ENCODE measurements around the gene PLCG1.

Gene PLCG1

GRCh38 chr20:41133709-41134361 is 3.5 kb upstream of the PLCG1 start:
- peak; percentile 32 to 42 for DNase-seq (ENCODE audit: low spot score in 2 of 2)
- no peak overlapping the region for H3K4me3 Mint-ChIP-seq
- peaks cover 3% of the 10 kb centered on the region for H3K36me3 Mint-ChIP-seq
- peaks cover 24% of the 10 kb centered on the region for H3K4me1 Mint-ChIP-seq
- no peaks in the 10 kb centered on the region for H3K9me3 Mint-ChIP-seq
- peak overlapping the region; percentile 76 for H3K27ac Mint-ChIP-seq
- peak; percentile 47 for ATAC-seq (ENCODE audit: low read depth)
- H3K27me3 Mint-ChIP-seq, result no peaks in the 10 kb centered on the region

- no peaks in the 10 kb centered on the region for H3K27me3 Mint-ChIP-seq
- no peaks in the 10 kb centered on the region for H3K9me3 Mint-ChIP-seq
- H3K27ac Mint-ChIP-seq, result peak overlapping the region; percentile 76
- no peak overlapping the region for H3K4me3 Mint-ChIP-seq
- H3K4me1 Mint-ChIP-seq, result peaks cover 30% of the 10 kb centered on the region
- peaks cover 3% of the 10 kb centered on the region for H3K36me3 Mint-ChIP-seq
- ATAC-seq (ENCODE audit: low read depth), result no peak
- no peak for DNase-seq (ENCODE audit: low spot score in 2 of 2)
These were observed 2.8 kb upstream of the PLCG1 start for GRCh38 chr20:41134362-41135186.

- ATAC-seq (ENCODE audit: low read depth) (peak; percentile 29), DNase-seq (ENCODE audit: low spot score in 2 of 2) (peak; percentile 51 to 60)
- H3K36me3 Mint-ChIP-seq, result peaks cover 3% of the 10 kb centered on the region
- no peaks in the 10 kb centered on the region for H3K27me3 Mint-ChIP-seq
- H3K27ac Mint-ChIP-seq, result peak overlapping the region; percentile 79
- peaks cover 35% of the 10 kb centered on the region for H3K4me1 Mint-ChIP-seq
- H3K9me3 Mint-ChIP-seq, result no peaks in the 10 kb centered on the region
- peak overlapping the region; percentile 94 for H3K4me3 Mint-ChIP-seq
These were observed 2.0 kb upstream of the PLCG1 start for GRCh38 chr20:41135187-41135887.

DNA sequence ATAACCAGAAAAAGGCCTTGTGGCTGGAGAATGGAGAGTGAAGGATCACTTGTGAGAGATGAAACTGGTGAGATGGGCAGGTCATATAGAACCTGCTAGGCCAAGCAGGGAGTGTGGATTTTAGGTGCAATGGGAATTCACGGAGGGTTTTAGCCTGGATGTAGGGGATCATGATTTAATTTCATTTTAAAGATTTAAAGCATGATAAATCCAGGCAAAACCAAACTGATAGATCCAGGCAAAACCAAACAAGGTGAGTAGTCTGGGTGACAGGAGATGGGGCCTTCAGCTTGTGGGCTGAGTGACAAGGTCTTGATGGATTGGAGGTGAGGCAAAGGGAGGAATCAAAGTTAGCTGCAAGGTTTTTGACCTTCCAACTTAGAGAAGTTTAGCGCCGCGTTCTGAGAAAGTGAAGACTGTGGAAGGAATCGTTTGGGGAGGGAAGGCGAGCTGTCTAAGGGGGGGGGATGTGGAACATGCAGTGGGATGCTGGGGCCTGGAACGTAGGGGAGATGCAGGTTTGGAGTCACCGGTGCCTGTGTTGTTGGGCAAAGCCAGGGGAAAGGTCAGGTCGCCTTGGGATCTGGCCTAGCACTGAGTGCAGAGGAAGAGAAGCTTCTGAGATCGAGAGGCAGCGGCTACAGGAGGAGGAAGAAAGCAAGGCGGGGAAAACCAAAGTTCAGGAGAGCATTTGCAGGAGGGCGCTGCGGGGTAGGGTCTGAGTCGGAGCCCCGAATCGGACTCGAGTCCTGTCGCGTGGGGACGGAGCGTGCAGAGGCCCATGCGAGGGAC is 1.3 kb upstream of the PLCG1 start:
- H3K27me3 Mint-ChIP-seq, result no peaks in the 10 kb centered on the region
- peak overlapping the region; percentile 79 for H3K27ac Mint-ChIP-seq
- ATAC-seq (ENCODE audit: low read depth) (no peak), DNase-seq (ENCODE audit: low spot score in 2 of 2) (no peak)
- H3K4me3 Mint-ChIP-seq, result peak overlapping the region; percentile 94
- H3K36me3 Mint-ChIP-seq, result peaks cover 3% of the 10 kb centered on the region
- H3K4me1 Mint-ChIP-seq, result peaks cover 42% of the 10 kb centered on the region
- H3K9me3 Mint-ChIP-seq, result no peaks in the 10 kb centered on the region

GRCh38 chr20:41137614-41138474 is 501 bp downstream of the PLCG1 start:
- Mint-ChIP-seq H3K27me3 (no peaks in the 10 kb centered on the region), H3K9me3 (no peaks in the 10 kb centered on the region), H3K4me1 (peaks cover 49% of the 10 kb centered on the region), H3K4me3 (peak overlapping the region; percentile 80), H3K27ac (peak overlapping the region; percentile 64), H3K36me3 (peaks cover 3% of the 10 kb centered on the region)
- peak; percentile 5 for ATAC-seq (ENCODE audit: low read depth)
- peak; percentile 25 to 48 for DNase-seq (ENCODE audit: low spot score in 2 of 2)

GRCh38 chr20:41138475-41139226 is 1.3 kb downstream of the PLCG1 start:
- H3K27me3 Mint-ChIP-seq, result no peaks in the 10 kb centered on the region

DNA sequence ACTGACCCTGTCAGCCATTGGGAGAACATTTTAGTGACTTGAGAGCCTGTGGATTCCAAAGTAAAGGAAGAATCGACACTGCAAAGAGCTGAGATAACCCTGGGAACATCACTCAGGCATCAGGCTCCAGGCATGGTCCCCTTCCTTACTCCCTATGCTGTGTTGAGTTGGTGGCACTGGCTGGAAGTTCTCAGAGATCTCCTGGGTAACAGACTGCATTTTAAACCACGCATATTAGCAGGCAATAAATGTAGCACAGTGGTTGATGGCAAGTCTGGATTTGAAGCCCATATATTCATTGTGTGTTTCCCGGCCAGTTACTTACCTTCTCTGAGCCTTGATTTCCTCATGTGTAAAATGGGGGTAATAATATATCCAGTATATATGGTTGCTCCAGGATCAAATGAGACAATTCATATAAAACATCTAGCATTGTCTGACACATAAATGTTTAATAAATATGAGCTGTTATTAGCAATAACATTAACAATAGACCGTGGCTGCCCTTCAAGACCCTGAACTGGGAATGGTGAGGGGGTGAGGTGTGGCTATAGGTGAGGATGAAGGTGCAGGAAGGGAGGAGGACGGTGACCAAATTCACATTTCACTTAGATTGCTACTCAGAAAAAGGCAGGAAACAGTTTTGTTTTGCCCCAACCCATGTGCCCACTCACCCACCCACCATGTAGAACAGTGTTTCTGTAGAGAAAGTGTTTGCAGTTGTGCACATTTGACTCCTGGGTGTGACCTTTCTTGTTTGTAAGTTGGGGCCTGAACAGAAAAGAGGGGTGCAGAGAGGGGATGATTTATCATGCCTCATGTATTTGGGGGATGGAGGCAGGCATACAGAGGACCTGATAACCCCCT is 2.1 kb downstream of the PLCG1 start:
- Mint-ChIP-seq H3K9me3 (no peaks in the 10 kb centered on the region), H3K4me1 (peaks cover 52% of the 10 kb centered on the region), H3K27me3 (no peaks in the 10 kb centered on the region), H3K4me3 (peak overlapping the region; percentile 80), H3K36me3 (peaks cover 3% of the 10 kb centered on the region), H3K27ac (peak overlapping the region; percentile 64)
- DNase-seq (ENCODE audit: low spot score in 2 of 2), result no peak
- ATAC-seq (ENCODE audit: low read depth), result no peak

More at GRCh38 chr20:41138475-41139226, 1.3 kb downstream of the PLCG1 start:
- Mint-ChIP-seq H3K4me3 (peak overlapping the region; percentile 80), H3K9me3 (no peaks in the 10 kb centered on the region), H3K27ac (peak overlapping the region; percentile 64), H3K4me1 (peaks cover 54% of the 10 kb centered on the region), H3K36me3 (peaks cover 3% of the 10 kb centered on the region)
- no peak for DNase-seq (ENCODE audit: low spot score in 2 of 2)
- ATAC-seq (ENCODE audit: low read depth), result no peak

GRCh38 chr20:41140226-41141133 is 3.1 kb downstream of the PLCG1 start:
- H3K27ac Mint-ChIP-seq, result peak overlapping the region; percentile 56
- H3K27me3 Mint-ChIP-seq, result no peaks in the 10 kb centered on the region
- peak overlapping the region; percentile 15 for H3K4me3 Mint-ChIP-seq
- H3K4me1 Mint-ChIP-seq, result peaks cover 51% of the 10 kb centered on the region
- no peak for DNase-seq (ENCODE audit: low spot score in 2 of 2)
- peaks cover 3% of the 10 kb centered on the region for H3K36me3 Mint-ChIP-seq
- no peak for ATAC-seq (ENCODE audit: low read depth)
- no peaks in the 10 kb centered on the region for H3K9me3 Mint-ChIP-seq

- Mint-ChIP-seq H3K27me3 (no peaks in the 10 kb centered on the region), H3K36me3 (peaks cover 2% of the 10 kb centered on the region), H3K27ac (peak overlapping the region; percentile 12), H3K4me1 (peaks cover 49% of the 10 kb centered on the region), H3K4me3 (peak overlapping the region; percentile 15), H3K9me3 (no peaks in the 10 kb centered on the region)
- DNase-seq (ENCODE audit: low spot score in 2 of 2), result no peak
- no peak for ATAC-seq (ENCODE audit: low read depth)
These were observed 3.9 kb downstream of the PLCG1 start for GRCh38 chr20:41141153-41141815.

GRCh38 chr20:41142245-41142644 is 4.9 kb downstream of the PLCG1 start:
- ATAC-seq (ENCODE audit: low read depth) (no peak), DNase-seq (ENCODE audit: low spot score in 2 of 2) (no peak)
- peaks cover 55% of the 10 kb centered on the region for H3K4me1 Mint-ChIP-seq
- no peak overlapping the region for H3K4me3 Mint-ChIP-seq
- no peaks in the 10 kb centered on the region for H3K27me3 Mint-ChIP-seq
- peak overlapping the region; percentile 41 for H3K27ac Mint-ChIP-seq
- no peaks in the 10 kb centered on the region for H3K36me3 Mint-ChIP-seq
- H3K9me3 Mint-ChIP-seq, result no peaks in the 10 kb centered on the region

Measured in memory B cell (primary cell).